DOHH2 (cell line): ENCODE measurements around the gene CYP27A1.

Source experiments
- H3F3A ChIP-seq: fragments of 200-600 bp; sonication (generic), shearing (Covaris generic); 2 replicates; pipeline ENCODE4 v1.6.0; 2016; ENCODE audit warnings: antibody characterized with exemption, mild to moderate bottlenecking; ENCODE audit not compliant: control insufficient read depth, insufficient read depth
- H3K27ac ChIP-seq: fragments of 200-600 bp; sonication (generic); 2 replicates; pipeline ENCODE4 v1.5.1; 2014; ENCODE audit warnings: low read depth, mild to moderate bottlenecking, low read length, moderate library complexity
- H3K27me3 ChIP-seq: fragments of 200-600 bp; sonication (generic); 2 replicates; pipeline ENCODE4 v1.6.1; 2014; ENCODE audit warnings: mild to moderate bottlenecking, low read length, mixed read lengths; ENCODE audit not compliant: control insufficient read depth
- H3K36me3 ChIP-seq: fragments of 200-600 bp; sonication (generic); 2 replicates; pipeline ENCODE4 v1.6.1; 2014; ENCODE audit warnings: mild to moderate bottlenecking, low read length, moderate library complexity, mixed read lengths; ENCODE audit not compliant: control insufficient read depth
- H3K4me1 ChIP-seq: fragments of 200-600 bp; sonication (generic); 2 replicates; pipeline ENCODE4 v1.6.1; 2014; ENCODE audit warnings: mild to moderate bottlenecking, low read length, mixed read lengths; ENCODE audit not compliant: control insufficient read depth
- H3K4me2 ChIP-seq: fragments of 200-600 bp; sonication (generic); 2 replicates; pipeline ENCODE4 v1.6.0; 2014; ENCODE audit warnings: mild to moderate bottlenecking, low read length, moderate library complexity
- H3K4me3 ChIP-seq: fragments of 200-600 bp; sonication (generic); 2 replicates; pipeline ENCODE4 v1.5.1; 2014; ENCODE audit warnings: mild to moderate bottlenecking, low read length, mixed read lengths
- H3K79me2 ChIP-seq: fragments of 200-600 bp; sonication (generic); 2 replicates; pipeline ENCODE4 v1.6.1; 2014; ENCODE audit warnings: mild to moderate bottlenecking, low read length, mixed read lengths; ENCODE audit not compliant: control insufficient read depth
- H3K9me2 ChIP-seq: fragments of 200-600 bp; sonication (generic); replicated peaks from 2 replicates; pipeline ENCODE4 v1.6.1; 2014; ENCODE audit warnings: mild to moderate bottlenecking, low read length, mixed read lengths; ENCODE audit not compliant: control insufficient read depth
- H3K9me3 ChIP-seq: fragments of 200-600 bp; sonication (generic); 2 replicates; pipeline ENCODE4 v1.6.1; 2014; ENCODE audit warnings: antibody characterized with exemption, low read length, mixed read lengths; ENCODE audit not compliant: control insufficient read depth, insufficient read depth
- H4K20me1 ChIP-seq: fragments of 200-600 bp; sonication (generic); 2 replicates; pipeline ENCODE4 v1.6.0; 2014; ENCODE audit warnings: low read depth, mild to moderate bottlenecking, antibody characterized with exemption, low read length, moderate library complexity; ENCODE audit not compliant: control insufficient read depth, insufficient read depth
- CTCF ChIP-seq: fragments of 200-600 bp; sonication (generic); IDR thresholded peaks from one replicate; pipeline ENCODE4 v1.5.1; 2014; ENCODE audit warnings: antibody characterized with exemption, mild to moderate bottlenecking, low read depth, low read length; ENCODE audit not compliant: poor library complexity, severe bottlenecking
- EZH2phosphoT487 ChIP-seq: fragments of 200-600 bp; sonication (generic); IDR thresholded peaks from 2 replicates; pipeline ENCODE4 v1.6.1; 2017; ENCODE audit warnings: borderline replicate concordance, mild to moderate bottlenecking, antibody characterized with exemption, low read length, moderate library complexity, mixed read lengths

Gene CYP27A1

GRCh38 chr2:218859988-218860831 lies 78.3 kb downstream of the CYP27A1 start:
- H3K4me3 ChIP-seq = no peak overlapping the region
- H3K27me3 ChIP-seq = peaks cover 70% of the 10 kb centered on the region
- no peak overlapping the region for H3K4me2 ChIP-seq
- TF ChIP-seq EZH2phosphoT487 (0 out of 2 replicates have a peak, but pooled peaks have one; percentile 49), CTCF (no peak)
- no peaks in the 10 kb centered on the region for H3K9me3 ChIP-seq
- peaks cover 5% of the 10 kb centered on the region; the same call in 1 of the 2 replicates for H3K4me1 ChIP-seq
- H3K27ac ChIP-seq = no peak overlapping the region
- H3F3A ChIP-seq = no peaks in the 10 kb centered on the region
- H3K36me3 ChIP-seq = no peaks in the 10 kb centered on the region
- no peaks in the 10 kb centered on the region for H4K20me1 ChIP-seq
- no peaks in the 10 kb centered on the region for H3K9me2 ChIP-seq
- H3K79me2 ChIP-seq = no peaks in the 10 kb centered on the region

GRCh38 chr2:218860950-218861381 lies 79.0 kb downstream of the CYP27A1 start:
- Histone ChIP-seq H3K27ac (no peak overlapping the region), H4K20me1 (no peaks in the 10 kb centered on the region), H3K9me2 (no peaks in the 10 kb centered on the region), H3K27me3 (peaks cover 65% of the 10 kb centered on the region), H3K9me3 (no peaks in the 10 kb centered on the region), H3F3A (no peaks in the 10 kb centered on the region), H3K36me3 (no peaks in the 10 kb centered on the region), H3K4me3 (no peak overlapping the region), H3K4me2 (no peak overlapping the region), H3K4me1 (peaks cover 5% of the 10 kb centered on the region; the same call in 1 of the 2 replicates), H3K79me2 (no peaks in the 10 kb centered on the region)
- TF ChIP-seq CTCF = no peak
- no peak for TF ChIP-seq EZH2phosphoT487

GRCh38 chr2:218861645-218862318 lies 79.8 kb downstream of the CYP27A1 start:
- Histone ChIP-seq H3K36me3 (no peaks in the 10 kb centered on the region), H3K79me2 (no peaks in the 10 kb centered on the region), H3K9me2 (no peaks in the 10 kb centered on the region), H3K4me2 (no peak overlapping the region), H3F3A (no peaks in the 10 kb centered on the region), H3K4me3 (no peak overlapping the region), H3K27me3 (peaks cover 57% of the 10 kb centered on the region), H3K4me1 (no peaks in the 10 kb centered on the region), H3K9me3 (no peaks in the 10 kb centered on the region), H3K27ac (no peak overlapping the region), H4K20me1 (no peaks in the 10 kb centered on the region)
- no peak for TF ChIP-seq CTCF
